D341Med (cell line): Measurements from ENCODE around the gene FARSA.
"Not testable (repeated sequence)": the region's sequence is repeated elsewhere in the genome, so short reads cannot be mapped to it uniquely, and the experiment has no call there.

Experiments
- DNase-seq: peaks from one replicate; pipeline ENCODE4 v3.0.0; 2012; ENCODE audit warnings: low spot score

FARSA gene

GRCh38 chr19:12890787-12891552 lies 42.5 kb downstream of the FARSA start, which contains the start of gene GCDH:
Gene GCDH, plus strand, starts transcription at chr19:12891160. Its CDS starts 145 bp downstream, at chr19:12891305.
- DNase-seq = peak; percentile 94

GRCh38 chr19:12890299-12890786 lies 43.2 kb downstream of the FARSA start:
- not testable (repeated sequence) for DNase-seq

- DNase-seq = no peak
Observed at GRCh38 chr19:12888006-12888603, 45.4 kb downstream of the FARSA start.

- DNase-seq = peak; percentile 8
Observed at GRCh38 chr19:12886969-12887747, 46.4 kb downstream of the FARSA start, which contains the start of gene KLF1. Gene KLF1, minus strand, starts transcription at chr19:12887201. Its CDS starts 61 bp downstream, at chr19:12887140.

- no peak for DNase-seq
Observed at GRCh38 chr19:12886651-12886968, 46.9 kb downstream of the FARSA start.

GRCh38 chr19:12885749-12886650 lies 47.5 kb downstream of the FARSA start:
- DNase-seq = peak; percentile 24

GRCh38 chr19:12884926-12885748 lies 48.4 kb downstream of the FARSA start:
- DNase-seq = peak; percentile 15

GRCh38 chr19:12884627-12884925 lies 48.9 kb downstream of the FARSA start:
- no peak for DNase-seq

- no peak for DNase-seq
Observed at GRCh38 chr19:12884202-12884601, 49.3 kb downstream of the FARSA start.

- no peak for DNase-seq
Observed at GRCh38 chr19:12882589-12882988, 50.9 kb downstream of the FARSA start.

GRCh38 chr19:12881172-12881808 lies 52.2 kb downstream of the FARSA start, which contains the start of gene DNASE2:
Gene DNASE2, minus strand, starts transcription at chr19:12881449. Its CDS starts 74 bp downstream, at chr19:12881375.
- DNase-seq = peak; percentile 96

- DNase-seq = peak; percentile 59
Observed at GRCh38 chr19:12880551-12881171, 52.9 kb downstream of the FARSA start.

GRCh38 chr19:12875086-12875485 lies 58.4 kb downstream of the FARSA start:
- no peak for DNase-seq

- DNase-seq = peak; percentile 39
Observed at GRCh38 chr19:12873891-12874745, 59.4 kb downstream of the FARSA start.

GRCh38 chr19:12872941-12873890 lies 60.3 kb downstream of the FARSA start:
- peak; percentile 30 for DNase-seq
